ENCODE data around the gene DOCK4.

GRCh38 chr7:112093409-112093808, 112.8 kb downstream of the DOCK4 start:
- no peak for TF ChIP-seq CTCF (IDR thresholded peaks at IDR 0.05; ENCODE audit: insufficient read depth, low read length)
- TF ChIP-seq REST (IDR thresholded peaks at IDR 0.05; ENCODE audit: insufficient replicate concordance, low read depth), result no peak
- TF ChIP-seq POLR2AphosphoS5 (IDR thresholded peaks at IDR 0.05; ENCODE audit: low read depth), result no peak
